GM15510 (cell line): Measurements from ENCODE around the gene TEX2.
A peak's percentile ranks its signal among the peaks of the same experiment; 100 is the strongest.

Source experiments
- POLR2A ChIP-seq: IDR thresholded peaks from 3 replicates; pipeline ENCODE4 v1.6.1; 2011; ENCODE audit warnings: borderline replicate concordance; ENCODE audit not compliant: insufficient read length; ENCODE audit errors: extremely low read depth

TEX2 gene, protein sequence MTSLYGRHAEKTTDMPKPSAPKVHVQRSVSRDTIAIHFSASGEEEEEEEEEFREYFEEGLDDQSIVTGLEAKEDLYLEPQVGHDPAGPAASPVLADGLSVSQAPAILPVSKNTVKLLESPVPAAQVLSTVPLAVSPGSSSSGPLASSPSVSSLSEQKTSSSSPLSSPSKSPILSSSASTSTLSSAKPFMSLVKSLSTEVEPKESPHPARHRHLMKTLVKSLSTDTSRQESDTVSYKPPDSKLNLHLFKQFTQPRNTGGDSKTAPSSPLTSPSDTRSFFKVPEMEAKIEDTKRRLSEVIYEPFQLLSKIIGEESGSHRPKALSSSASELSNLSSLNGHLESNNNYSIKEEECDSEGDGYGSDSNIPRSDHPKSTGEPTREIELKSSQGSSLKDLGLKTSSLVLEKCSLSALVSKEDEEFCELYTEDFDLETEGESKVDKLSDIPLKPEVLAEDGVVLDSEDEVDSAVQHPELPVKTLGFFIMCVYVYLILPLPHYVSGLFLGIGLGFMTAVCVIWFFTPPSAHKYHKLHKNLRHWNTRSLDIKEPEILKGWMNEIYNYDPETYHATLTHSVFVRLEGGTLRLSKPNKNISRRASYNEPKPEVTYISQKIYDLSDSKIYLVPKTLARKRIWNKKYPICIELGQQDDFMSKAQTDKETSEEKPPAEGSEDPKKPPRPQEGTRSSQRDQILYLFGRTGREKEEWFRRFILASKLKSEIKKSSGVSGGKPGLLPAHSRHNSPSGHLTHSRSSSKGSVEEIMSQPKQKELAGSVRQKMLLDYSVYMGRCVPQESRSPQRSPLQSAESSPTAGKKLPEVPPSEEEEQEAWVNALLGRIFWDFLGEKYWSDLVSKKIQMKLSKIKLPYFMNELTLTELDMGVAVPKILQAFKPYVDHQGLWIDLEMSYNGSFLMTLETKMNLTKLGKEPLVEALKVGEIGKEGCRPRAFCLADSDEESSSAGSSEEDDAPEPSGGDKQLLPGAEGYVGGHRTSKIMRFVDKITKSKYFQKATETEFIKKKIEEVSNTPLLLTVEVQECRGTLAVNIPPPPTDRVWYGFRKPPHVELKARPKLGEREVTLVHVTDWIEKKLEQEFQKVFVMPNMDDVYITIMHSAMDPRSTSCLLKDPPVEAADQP

DNA sequence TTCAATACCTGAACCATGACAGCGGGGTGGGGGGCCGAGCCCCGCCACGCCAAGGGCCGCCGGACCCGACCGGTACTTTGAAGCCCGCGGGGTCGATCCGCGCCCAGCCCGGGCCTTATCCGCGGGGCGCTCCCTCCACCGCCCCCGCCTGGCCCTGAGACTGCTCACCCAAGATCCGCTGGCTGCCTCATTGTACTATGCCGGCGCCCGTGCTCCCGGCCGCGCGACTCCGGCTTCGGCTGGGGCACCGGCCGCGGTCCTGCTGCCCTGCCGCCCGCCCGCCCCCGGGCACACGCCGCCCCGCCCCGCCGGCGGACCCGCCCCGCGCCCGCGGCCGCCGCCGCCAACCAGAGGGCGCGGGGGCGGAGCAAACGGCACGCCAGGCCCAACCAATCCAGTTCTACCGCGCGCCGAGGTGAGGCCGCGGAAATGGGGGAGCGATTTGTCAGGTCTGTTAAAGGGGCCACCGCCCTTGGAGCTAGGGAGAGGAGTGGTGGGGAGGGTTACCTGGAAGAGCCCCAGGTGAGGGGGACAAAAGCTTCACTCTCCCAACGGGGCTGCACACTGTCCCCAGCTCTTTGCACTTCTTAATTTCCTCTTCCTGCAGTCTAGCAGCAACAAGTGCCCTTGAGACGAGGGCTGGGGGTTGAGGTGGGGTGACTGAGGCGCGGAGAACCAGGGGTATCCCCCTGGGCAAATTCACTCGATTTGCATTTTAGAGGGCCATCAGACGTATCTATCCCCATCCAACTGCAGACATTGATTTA lies at the start of gene TEX2:
TEX2 (minus strand) TSS at position 261 of the 767 bp plus-strand sequence. CDS start 49,043 bp downstream, outside the sequence.
- peak; percentile 69 for TF ChIP-seq POLR2A

DNA sequence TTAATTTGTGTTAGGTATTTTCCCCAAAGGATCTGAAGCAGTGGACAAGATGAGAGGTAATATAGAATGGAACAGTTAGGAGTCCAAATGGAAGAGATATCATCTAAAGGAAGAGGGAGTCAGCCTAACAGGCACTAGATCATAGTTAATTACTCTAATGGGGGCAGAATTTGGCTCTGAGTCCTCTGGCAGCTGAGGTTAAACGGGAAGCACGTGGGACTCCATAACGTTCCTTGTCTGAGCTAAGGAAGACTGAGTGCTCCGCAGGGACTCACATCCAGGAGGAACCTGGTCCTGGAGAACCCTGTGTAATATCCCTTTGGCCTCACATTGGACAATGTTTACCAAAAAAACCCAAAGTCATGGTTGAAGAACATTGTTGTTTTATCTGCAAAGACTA lies 46.6 kb upstream of the TEX2 start:
- TF ChIP-seq POLR2A: no peak

DNA sequence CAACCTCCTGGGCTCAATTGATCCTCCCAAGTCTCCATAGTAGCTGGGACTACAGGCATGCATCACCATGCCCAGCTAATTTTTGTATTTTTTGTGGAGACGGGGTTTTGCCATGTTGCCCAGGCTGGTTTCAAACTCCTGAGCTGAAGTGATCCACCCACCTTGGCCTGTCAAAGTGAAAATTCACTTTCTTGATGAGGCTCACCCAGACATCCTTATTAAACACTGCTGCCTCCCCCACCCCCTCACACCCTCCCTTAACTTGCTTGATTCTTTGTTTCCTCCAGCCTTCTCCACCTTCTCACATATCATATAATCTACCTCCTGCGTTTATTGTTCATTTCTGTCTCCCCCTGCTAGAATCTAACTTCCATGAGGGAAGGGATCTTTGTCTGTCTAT lies 46.0 kb upstream of the TEX2 start:
- TF ChIP-seq POLR2A: no peak

DNA sequence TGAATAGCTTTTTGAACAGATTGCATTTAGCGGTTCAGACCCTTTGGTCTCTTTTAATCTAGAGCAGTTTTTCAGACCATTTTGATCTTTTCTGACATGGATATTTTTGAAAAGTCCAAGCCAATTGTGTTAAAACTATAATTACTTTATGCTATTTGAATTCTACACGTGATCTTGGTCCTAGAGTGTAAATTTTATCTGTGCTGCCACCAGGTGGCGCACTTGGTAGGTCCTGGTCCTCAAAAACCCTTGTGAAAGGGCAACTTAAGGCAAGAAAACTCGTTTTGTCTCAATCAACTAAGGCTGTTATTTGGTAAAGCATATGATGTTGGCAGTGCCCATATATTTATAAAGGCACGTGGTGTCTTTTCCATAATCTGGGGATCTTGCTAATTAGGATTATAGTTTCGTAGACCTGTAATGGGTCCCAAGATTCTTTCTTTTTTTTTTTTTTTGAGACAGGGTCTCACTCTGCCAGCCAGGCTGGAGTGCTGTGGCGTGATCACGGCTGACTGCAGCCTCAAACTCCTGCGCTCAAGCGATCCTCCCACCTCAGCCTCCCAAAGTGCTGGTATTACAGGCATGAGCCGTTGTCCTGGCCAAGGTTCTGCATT lies 43.9 kb upstream of the TEX2 start:
- TF ChIP-seq POLR2A: no peak

DNA sequence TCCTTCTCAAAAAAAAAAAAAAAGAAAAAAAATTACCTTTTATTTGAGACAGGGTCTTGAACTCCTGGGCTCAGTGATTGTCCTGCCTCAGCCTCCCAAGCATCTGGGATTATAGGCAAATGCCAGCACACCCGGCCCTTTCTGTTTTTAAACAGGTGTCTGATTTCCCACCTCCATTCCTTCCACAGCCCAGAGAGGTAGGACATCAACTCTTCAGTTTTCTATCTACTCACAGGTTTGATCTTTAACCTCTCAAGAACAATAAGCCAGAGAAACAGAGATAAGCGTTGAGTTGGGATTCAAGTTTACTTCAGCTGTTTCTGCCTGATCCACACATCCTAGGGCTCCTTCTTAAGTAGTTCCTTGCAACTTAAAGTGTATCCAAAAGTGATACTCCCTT lies 41.5 kb upstream of the TEX2 start:
- TF ChIP-seq POLR2A: no peak

DNA sequence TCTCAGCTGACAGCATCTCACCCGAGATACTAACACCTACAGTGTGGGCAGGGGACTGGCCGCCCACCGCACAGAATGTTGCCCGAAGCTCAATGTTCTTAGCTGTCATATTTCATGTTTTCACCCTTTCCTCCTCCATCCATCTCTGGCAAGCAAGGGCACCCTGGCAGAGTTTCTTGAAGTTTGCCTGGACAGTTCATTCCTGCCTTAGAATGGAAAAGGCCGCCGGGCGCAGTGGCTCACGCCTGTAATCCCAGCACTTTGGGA lies 37.6 kb upstream of the TEX2 start:
- TF ChIP-seq POLR2A: no peak

DNA sequence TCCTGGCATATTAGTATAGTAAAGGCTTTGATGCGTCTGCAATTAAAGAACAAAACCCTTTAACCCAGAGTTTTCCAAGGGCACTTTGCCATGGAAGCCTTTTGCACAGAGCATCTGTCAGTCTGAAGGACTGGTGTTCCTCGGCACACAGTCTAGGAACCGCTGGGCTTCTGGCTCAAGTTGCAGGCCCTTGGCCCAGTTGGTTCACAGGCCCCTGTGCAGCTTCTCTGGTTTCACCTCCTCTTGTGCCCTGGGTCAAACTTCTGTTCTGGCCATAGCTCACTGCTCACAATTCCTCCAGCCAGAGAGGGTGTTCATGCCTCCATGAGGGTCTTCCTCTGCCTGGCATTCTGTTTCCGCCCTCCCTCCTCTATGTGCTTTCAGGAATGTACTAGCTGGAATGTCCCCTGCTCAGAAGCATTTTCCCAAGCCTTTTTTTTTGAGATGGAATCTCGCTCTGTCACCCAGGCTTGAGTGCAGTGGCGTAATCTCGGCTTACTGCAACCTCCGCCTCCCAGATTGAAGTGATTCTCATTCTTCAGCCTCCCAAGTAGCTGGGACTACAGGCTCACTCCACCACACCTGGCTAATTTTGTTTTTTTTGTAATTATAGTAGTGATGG lies 34.5 kb upstream of the TEX2 start:
- TF ChIP-seq POLR2A: no peak

DNA sequence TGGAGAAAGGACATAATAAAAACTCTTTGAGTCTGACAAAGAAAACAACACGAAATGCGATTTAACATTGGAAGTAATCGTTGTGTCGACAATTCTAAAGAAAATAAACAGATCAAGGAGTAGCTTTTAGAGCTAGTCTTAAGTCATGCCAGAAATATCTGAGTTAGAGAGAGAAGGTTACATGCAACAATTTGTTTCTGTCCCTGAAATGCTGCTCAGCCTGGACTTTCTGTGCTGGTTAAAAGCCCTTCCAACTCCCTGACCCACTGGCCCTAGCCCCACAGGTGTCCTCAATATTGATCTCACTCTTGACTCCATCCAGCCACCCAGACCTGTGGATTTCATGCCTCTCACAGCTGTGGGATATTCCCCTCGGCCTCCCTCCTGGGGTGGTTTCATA lies 33.2 kb upstream of the TEX2 start:
- no peak for TF ChIP-seq POLR2A

DNA sequence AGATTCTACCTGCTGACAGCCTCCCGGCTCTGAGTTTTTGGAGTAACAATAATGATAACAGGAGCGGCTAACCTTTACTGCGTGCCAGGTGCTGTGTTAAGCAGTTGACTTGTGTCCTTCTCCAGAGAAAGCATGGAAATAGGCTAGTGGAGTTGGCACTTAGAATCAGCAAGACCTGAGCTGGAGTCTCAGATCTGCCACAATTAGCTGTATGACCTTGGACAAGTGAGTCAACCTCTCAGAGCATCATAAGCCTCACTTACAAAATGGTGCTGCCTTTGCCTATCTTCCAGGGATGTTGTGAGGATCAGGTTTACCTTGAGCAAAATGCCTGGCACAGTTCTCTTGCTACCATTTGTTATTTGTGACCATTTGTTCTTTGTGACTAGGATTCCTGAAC lies 32.1 kb upstream of the TEX2 start:
- TF ChIP-seq POLR2A: no peak

DNA sequence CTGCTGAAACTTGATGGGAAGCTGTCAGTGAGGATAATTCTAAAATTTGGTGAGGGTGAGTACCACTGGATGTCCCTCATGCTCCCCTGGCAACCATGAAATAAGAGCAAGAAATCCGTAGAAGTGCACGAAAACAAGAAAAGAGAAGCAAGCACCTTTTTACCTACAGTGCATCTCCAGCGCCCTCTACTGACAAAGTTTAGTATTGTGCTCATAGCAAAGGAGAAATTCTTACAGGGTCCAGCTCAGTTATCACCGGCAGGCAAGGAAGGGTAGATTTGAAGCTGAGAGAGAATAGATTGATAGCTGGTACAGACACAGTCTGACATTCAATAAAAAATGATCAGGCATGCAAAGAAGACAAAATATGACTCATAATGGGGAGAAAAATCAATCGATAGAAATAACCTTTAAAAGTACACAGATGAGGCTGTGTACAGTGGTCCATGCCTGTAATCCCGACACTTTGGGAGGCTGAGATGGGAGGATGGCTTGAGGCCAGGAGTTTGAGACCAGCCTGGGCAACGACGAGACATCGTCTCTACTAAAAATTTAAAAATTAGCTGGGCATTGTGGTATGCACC lies 28.3 kb upstream of the TEX2 start:
- TF ChIP-seq POLR2A: no peak

DNA sequence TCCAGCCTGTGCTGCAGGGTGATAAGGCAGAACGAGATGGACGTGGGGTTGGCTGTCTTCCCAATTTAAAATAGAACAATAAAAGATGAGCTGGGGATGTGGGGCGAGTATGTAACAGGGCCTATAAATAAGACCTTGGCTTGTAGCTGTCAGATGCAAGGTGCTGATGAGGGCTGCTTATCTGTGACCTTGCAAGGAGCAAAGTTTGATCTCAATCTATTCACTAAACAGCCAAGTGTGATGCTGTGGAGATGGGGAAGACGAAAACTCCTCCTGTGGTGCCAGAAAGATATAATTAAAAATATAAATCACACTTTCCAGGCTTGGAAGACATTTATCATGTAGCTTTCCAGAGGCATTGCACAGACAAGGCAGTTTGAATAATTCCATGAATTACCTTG lies 26.7 kb upstream of the TEX2 start:
- TF ChIP-seq POLR2A: no peak

DNA sequence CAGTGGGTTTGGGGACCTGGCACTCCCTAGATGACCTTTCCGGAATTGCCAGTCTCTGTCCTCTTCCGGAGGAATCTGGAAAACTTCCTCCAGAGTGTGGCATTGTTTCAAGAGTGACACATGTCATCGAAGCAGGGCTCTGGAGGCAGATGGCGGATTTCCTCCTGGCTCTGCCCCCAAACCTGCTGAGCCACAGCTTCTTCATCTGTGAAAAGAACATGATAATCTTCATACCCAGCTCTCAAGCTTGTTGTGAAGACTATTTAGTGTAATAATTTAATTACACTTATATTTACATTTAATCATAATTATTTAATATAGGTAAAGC lies 19.7 kb upstream of the TEX2 start:
- no peak for TF ChIP-seq POLR2A

DNA sequence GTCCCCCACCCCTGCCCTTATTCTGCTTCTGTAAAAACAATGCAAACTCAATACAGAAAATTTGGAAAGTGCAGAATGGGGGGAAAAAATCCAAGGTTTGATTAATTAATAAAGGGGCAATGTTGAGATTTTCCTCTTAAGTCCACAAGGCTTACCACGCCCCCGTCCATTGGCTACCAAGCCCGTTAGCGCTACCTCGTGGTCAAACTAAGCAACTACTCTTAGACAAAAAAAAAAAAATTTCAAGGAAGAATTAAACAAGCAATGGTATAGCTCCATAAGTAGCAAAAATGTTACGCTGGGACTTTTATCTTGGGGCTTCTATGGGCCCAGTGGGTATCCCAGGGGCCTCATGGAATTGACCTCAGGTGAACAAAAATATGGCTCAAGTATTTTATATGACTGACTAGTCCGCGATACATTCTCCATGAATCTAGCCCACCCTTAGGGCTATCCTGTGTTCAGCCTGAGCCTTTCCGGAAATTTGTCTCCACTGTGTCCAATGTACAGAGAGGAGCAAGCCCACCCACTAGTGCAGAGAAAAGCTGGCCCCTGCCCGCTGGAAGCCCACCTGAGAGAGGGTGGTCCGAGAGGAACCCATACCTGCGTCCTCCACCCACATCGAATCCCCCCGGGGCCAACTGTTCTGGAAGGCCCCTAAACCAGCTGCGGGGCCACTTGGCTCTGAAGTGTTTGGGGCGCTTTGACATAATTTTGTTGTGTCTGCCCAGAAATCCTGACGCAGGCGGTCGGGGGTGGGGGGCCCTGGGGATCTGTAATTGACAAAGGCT lies 19.1 kb upstream of the TEX2 start:
- no peak for TF ChIP-seq POLR2A
